Activated CD4-positive, alpha-beta T cell treated with anti-CD3 and anti-CD28 coated beads, Interleukin-2, amount 10 ng/mL, durations not matched to agents 7 days and 5 days (primary cell): ENCODE measurements around the gene TMSB4X. TPM values are rescaled to one million over a fixed set of nuclear protein-coding genes. Genes with fewer than 3 reads are reported as not detected.
A peak's percentile ranks its signal among the peaks of the same experiment; 100 is the strongest.
"Not testable (repeated sequence)": the region's sequence is repeated elsewhere in the genome, so short reads cannot be mapped to it uniquely, and the experiment has no call there.

Experiments used
- CTCF ChIA-PET: fragments of 350-600 bp; sonication (Branson Sonifier 250); formaldehyde crosslinking; loops from one replicate; lab custom pipeline; 2021; ENCODE audit warnings: antibody characterized with exemption; lab: Charles Lee
- POLR2A ChIA-PET: fragments of 350-600 bp; sonication (Branson Sonifier 250); formaldehyde crosslinking; loops from one replicate; lab custom pipeline; 2021; ENCODE audit warnings: antibody characterized with exemption; lab: Charles Lee
- DNase-seq: peaks from one replicate; pipeline ENCODE4 v3.0.0-alpha.2; 2020
- H3K27ac Mint-ChIP-seq: one replicate; pipeline ENCODE4 v1.8.0; 2021; ENCODE audit warnings: mild to moderate bottlenecking, moderate library complexity, mixed read lengths
- H3K27me3 Mint-ChIP-seq: one replicate; pipeline ENCODE4 v1.8.0; 2021; ENCODE audit warnings: mixed read lengths
- H3K36me3 Mint-ChIP-seq: one replicate; pipeline ENCODE4 v1.8.0; 2021; ENCODE audit warnings: low read depth, mixed read lengths
- H3K4me1 Mint-ChIP-seq: one replicate; pipeline ENCODE4 v1.8.0; 2021; ENCODE audit warnings: mixed read lengths
- H3K4me3 Mint-ChIP-seq: one replicate; pipeline ENCODE4 v1.8.0; 2021; ENCODE audit warnings: mild to moderate bottlenecking, moderate library complexity, mixed read lengths
- H3K9me3 Mint-ChIP-seq: one replicate; pipeline ENCODE4 v1.8.0; 2021; ENCODE audit warnings: mixed read lengths
- total RNA-seq, 2 experiments: library from RNA; stranded (reverse); gene quantifications; one replicate each; pipeline ENCODE4 v1.2.3, GENCODE V29; 2021

The TMSB4X gene
- total RNA-seq, 2 experiments from 2014 or later: 9,113 to 9,418 TPM

DNA sequence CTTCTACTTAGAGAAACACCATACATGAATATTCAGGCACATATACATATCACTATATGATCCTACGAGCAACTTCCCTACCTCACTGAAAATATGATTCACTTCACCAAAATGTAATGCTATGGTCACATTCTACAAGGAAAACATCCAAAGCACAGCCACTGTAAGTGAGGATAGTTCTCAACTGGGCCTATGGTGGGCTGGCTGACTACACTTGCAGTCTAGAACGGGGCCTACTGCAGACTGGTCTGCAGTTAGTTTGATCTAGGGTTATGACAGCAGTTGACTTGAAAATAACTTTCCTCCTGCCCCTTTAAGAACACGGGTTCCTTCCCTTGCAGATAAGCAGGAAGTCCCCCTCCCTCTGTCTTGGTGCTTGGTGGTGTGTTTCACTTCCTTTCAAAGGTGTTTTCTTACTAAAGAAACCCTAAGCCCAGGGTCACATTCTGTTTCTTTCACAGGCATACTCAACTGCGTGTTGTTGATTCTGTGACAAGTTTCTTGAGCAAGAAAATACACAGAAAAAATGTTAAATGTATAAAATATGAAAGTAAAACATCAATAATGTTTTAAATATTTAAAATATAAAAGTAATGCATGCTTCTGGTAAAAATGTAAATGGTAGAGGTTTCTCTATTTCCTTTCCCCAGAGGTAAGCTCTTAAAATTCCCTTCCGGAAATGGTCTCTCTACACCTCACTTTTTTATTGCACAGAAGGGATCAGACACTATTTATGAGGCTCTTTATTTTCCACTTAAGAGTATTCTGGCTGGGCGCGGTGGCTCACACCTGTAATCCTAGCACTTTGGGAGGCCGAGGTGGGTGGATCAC is 18.0 kb upstream of the TMSB4X start:
- H3K27me3 Mint-ChIP-seq: no peaks in the 10 kb centered on the region
- peaks cover 2% of the 10 kb centered on the region for H3K36me3 Mint-ChIP-seq
- H3K4me1 Mint-ChIP-seq: peaks cover 77% of the 10 kb centered on the region
- H3K9me3 Mint-ChIP-seq: no peaks in the 10 kb centered on the region
- peak overlapping the region; percentile 74 for H3K4me3 Mint-ChIP-seq
- CTCF ChIA-PET: interaction anchor here (0.9 to 3.4 kb wide), 10 partner anchors 10 to 537 kb away, joined by 3 to 25 read pairs (median 4); partner anchors contain the start of gene TMSB4X
- POLR2A ChIA-PET: interaction anchor here (0.6 to 1.6 kb wide), 6 partner anchors 11 to 22 kb away, joined by 3 to 7 read pairs (median 4); partner anchors contain the start of gene TMSB4X
- peak overlapping the region; percentile 96 for H3K27ac Mint-ChIP-seq
- peak; percentile 79 for DNase-seq

DNA sequence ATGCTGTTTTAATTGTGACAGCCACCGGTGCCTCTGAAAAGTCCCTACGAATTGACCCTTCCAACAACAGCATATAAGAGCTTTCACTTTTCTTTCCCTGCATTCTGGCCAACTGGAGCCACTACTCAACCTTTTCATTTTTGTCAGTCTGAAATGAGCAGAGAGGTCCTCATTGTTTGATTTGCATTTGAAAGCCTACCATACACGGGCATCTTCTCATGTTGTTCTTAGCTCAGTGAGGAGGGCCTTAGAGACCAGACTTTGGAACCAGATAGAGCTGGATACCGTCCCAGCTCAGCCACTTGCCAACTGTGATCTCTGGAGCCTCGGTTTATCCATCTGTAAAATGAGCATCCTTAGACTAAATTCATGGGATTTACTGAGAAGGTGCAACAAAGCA is 16.9 kb upstream of the TMSB4X start:
- Mint-ChIP-seq H3K27me3 (no peaks in the 10 kb centered on the region), H3K36me3 (peaks cover 5% of the 10 kb centered on the region), H3K27ac (peak overlapping the region; percentile 96), H3K4me3 (peak overlapping the region; percentile 67), H3K4me1 (peaks cover 74% of the 10 kb centered on the region), H3K9me3 (no peaks in the 10 kb centered on the region)
- ChIA-PET POLR2A (interaction anchor here (0.6 to 1.6 kb wide), 3 partner anchors 10 to 45 kb away, joined by 3 to 7 read pairs (median 5); partner anchors contain the start of gene TMSB4X), CTCF (interaction anchor here (0.6 to 3.4 kb wide), 3 partner anchors 11 to 162 kb away, joined by 3 to 13 read pairs (median 4); partner anchors contain the start of gene TMSB4X)
- no peak for DNase-seq

DNA sequence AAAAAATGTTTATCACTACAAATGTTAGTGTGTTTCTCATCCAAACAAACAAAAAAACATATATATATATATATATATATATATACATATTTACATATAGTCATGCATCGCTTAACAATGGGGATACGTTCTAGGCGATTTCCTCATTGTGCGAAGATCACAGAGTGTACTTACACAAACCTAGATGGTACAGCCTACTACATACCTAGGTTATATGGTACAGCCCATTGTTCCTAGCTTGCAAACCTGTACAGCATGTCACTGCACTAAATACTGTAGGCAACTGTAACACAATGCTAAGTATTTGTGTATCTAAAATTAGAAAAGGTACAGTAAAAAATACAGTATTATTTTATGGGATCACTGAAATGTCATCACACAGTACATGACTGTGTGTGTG is 16.4 kb upstream of the TMSB4X start:
- Mint-ChIP-seq H3K9me3 (no peaks in the 10 kb centered on the region), H3K4me3 (no peak overlapping the region), H3K36me3 (peaks cover 5% of the 10 kb centered on the region), H3K4me1 (peaks cover 69% of the 10 kb centered on the region), H3K27me3 (no peaks in the 10 kb centered on the region), H3K27ac (peak overlapping the region; percentile 96)
- DNase-seq: no peak
- CTCF ChIA-PET: interaction anchor here (0.6 to 1.4 kb wide), 2 partner anchors 14 to 163 kb away, joined by 3 to 4 read pairs; no protein-coding TSS in a partner anchor
- POLR2A ChIA-PET: interaction anchor here (1.5 to 1.6 kb wide), 2 partner anchors 10 to 17 kb away, joined by 5 to 7 read pairs; partner anchors contain the start of gene TMSB4X

DNA sequence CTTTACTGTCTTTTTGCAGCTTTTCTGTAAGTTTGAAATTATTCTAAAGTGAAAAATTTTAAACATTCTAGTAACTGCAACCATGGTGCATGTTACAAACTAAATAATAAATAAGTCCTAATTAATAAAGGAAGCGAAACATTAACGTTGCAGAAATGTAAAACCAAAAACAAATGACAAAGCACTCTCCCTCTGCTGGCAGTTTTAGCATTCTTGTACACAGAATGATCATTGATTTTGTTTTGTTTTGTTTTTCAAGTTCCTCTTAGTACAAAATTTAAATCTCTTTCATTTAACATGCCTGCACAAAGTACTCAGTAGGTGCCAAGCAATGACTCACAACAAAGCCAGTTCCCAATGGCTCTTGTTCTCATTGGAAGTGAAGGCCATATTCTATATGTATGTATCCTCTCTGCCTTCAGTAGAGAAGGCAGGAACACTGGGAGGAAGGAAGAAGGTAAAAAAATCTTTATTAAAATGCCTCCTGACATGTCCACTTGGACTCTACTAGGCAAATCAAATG is 13.7 kb upstream of the TMSB4X start:
- Mint-ChIP-seq H3K27me3 (no peaks in the 10 kb centered on the region), H3K27ac (peak overlapping the region; percentile 65), H3K4me3 (no peak overlapping the region), H3K36me3 (peaks cover 3% of the 10 kb centered on the region), H3K9me3 (no peaks in the 10 kb centered on the region), H3K4me1 (peaks cover 58% of the 10 kb centered on the region)
- ChIA-PET POLR2A (no interaction called here), CTCF (interaction anchor here (1.4 to 2.2 kb wide), 3 partner anchors 10 to 17 kb away, joined by 3 to 5 read pairs (median 5); no protein-coding TSS in a partner anchor)
- no peak for DNase-seq

DNA sequence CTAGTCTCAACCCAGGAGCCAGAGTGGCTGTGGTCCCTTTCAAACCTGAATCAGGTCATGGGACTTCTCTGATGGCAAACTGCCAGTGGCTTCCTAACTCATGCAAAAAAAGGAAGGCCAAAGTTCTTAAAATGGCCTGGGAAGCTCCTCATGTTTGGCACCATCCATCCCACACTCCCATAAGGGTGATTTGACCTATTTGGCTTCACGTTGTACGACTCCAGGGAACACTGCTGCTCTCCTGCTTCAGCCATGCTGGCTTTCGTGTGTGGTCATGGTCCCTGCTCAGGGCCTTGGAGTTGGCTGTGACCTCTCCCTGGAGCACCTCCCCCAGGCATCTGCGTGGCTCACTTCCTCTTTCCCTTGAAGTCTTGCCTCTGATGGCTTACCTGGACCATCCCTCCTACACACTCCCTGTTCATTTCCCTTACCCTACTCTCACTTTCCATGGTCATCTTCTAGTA is 12.8 kb upstream of the TMSB4X start:
- CTCF ChIA-PET: no interaction called here
- H3K4me3 Mint-ChIP-seq: no peak overlapping the region
- peaks cover 61% of the 10 kb centered on the region for H3K4me1 Mint-ChIP-seq
- H3K36me3 Mint-ChIP-seq: peaks cover 3% of the 10 kb centered on the region
- peaks cover 4% of the 10 kb centered on the region for H3K9me3 Mint-ChIP-seq
- peak overlapping the region; percentile 72 for H3K27ac Mint-ChIP-seq
- no peaks in the 10 kb centered on the region for H3K27me3 Mint-ChIP-seq
- no peak for DNase-seq
- POLR2A ChIA-PET: no interaction called here

DNA sequence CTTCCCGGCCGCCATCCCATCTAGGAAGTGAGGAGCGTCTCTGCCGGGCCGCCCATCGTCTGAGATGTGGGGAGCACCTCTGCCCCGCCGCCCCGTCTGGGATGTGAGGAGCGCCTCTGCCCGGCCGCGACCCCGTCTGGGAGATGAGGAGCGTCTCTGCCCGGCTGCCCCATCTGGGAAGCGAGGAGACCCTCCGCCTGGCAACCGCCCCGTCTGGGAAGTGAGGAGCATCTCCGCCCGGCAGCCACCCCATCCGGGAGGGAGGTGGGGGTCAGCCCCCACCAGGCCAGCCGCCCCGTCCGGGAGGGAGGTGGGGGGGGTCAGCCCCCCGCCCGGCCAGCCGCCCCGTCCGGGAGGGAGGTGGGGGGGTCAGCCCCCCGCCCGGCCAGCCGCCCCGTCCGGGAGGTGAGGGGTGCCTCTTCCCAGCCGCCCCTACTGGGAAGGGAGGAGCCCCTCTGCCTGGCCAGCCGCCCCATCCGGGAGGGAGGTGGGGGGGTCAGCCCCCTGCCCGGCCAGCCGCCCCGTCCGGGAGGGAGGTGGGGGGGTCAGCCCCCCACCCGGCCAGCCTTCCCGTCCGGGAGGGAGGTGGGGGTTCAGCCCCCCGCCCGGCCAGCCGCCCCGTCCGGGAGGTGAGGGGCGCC is 11.6 kb upstream of the TMSB4X start:
- CTCF ChIA-PET, H3K36me3 Mint-ChIP-seq, H3K4me3 Mint-ChIP-seq, H3K9me3 Mint-ChIP-seq, H3K27me3 Mint-ChIP-seq, H3K27ac Mint-ChIP-seq, DNase-seq, POLR2A ChIA-PET: not testable (repeated sequence)
- peaks cover 65% of the 10 kb centered on the region for H3K4me1 Mint-ChIP-seq

DNA sequence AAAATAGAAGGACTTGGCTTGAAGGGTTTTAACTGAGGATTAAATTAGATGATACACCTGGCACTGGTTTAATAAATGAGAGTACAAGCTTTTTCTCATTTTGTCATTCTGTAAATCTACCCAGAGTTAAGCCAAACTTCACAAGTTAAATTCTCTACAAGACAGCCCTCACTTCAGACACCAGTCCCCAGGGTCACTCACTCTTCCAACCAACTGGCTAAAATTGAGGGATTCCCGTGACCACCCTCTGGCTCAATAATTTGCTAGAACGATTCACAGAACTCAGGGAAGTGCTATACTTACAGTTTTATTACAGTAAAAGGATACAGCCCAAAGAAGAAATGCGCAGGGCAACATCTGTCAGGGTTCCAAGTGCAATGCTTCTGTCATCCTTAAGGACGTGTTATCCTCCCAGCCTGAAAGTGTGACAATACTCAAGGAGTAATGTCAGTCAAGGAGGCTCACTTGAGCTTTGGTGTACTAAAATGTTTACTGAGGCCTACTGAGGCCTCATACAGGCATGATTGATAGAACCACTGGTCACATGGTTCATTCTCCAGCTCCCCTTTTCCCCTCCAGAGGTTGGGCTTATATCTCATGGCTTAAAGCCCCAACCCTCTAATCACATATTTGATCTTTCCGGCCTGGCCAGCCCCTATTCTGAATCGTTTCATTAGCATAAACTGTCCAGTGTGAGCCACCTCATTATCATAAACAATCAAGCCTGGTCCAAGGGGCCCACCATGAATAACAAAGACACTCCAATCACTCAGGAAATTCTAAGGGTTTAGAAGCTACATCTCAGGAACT is 9.6 kb upstream of the TMSB4X start:
- Mint-ChIP-seq H3K36me3 (peaks cover 7% of the 10 kb centered on the region), H3K4me3 (no peak overlapping the region)
- DNase-seq: no peak

DNA sequence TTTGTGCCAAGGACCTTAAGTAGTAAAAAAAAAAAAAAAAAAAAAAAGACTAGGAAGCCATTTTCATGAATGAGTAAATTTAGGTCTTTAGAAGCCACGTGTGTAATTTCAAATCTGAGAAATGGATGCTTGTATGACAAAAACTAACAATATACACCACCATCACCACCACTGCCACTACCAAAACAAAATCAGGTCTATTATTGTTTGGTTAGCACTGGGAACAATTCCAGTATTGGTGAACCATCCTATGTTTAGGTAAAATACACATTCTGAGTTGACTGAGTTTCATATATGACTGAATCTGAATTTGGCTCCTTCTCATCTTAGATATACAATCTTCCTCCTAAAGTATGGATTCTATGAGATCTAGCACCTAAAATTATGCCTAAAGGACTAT is 8.8 kb upstream of the TMSB4X start:
- H3K9me3 Mint-ChIP-seq: peaks cover 4% of the 10 kb centered on the region

More for the DNA sequence above, 9.6 kb upstream of the TMSB4X start:
- Mint-ChIP-seq H3K4me1 (peaks cover 67% of the 10 kb centered on the region), H3K27ac (no peak overlapping the region), H3K27me3 (no peaks in the 10 kb centered on the region), H3K9me3 (peaks cover 4% of the 10 kb centered on the region)
- ChIA-PET POLR2A (interaction anchor here (0.6 kb wide), 1 partner anchor 10 kb away, joined by 5 read pairs; the partner anchor contains the start of gene TMSB4X), CTCF (interaction anchor here (1.1 to 4.0 kb wide), 3 partner anchors 13 to 19 kb away, joined by 3 to 20 read pairs (median 3); no protein-coding TSS in a partner anchor)

DNA sequence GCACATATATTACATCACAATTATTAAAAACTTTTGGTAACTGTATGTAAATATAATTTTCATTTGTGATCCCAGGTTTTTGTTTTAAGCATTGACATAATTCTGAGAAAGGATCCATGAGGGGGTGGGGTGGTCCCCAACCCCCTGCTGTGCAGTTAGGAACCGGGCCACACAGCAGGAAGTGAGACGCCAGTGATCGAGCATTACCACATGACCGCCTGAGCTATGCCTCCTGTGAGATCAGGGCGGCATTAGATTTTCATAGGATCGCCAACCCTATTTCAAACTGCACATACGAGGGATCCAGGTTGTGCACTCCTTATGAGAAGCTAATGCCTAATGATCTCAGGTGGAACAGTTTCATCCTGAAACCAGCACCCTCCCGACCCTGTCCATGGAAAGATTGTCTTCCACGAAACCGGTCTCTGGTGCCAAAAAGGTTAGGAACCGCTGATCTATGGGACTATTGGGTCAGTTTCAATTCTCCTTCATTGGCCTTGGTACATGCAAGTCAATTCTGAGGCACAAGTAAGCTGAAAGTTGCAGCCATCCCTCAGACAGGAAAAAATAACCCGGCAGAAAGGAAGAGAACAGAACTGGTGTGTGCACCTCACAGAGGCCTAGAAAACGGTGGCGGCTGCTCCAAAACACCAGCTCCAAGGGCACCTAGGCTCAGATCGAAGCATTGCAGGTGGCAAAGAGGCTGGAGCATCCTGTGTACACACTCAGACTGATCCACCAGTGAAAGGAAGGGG is 7.0 kb upstream of the TMSB4X start:
- peaks cover 8% of the 10 kb centered on the region for H3K36me3 Mint-ChIP-seq
- no peaks in the 10 kb centered on the region for H3K27me3 Mint-ChIP-seq
- H3K9me3 Mint-ChIP-seq: peaks cover 4% of the 10 kb centered on the region
- ChIA-PET POLR2A (interaction anchor here (0.6 to 1.5 kb wide), 4 partner anchors 9 to 84 kb away, joined by 3 to 5 read pairs (median 4); no protein-coding TSS in a partner anchor), CTCF (interaction anchor here (0.6 to 4.4 kb wide), 6 partner anchors 9 to 325 kb away, joined by 3 to 24 read pairs (median 6); no protein-coding TSS in a partner anchor)
- DNase-seq: no peak
- peak overlapping the region; percentile 92 for H3K27ac Mint-ChIP-seq
- peaks cover 57% of the 10 kb centered on the region for H3K4me1 Mint-ChIP-seq
- peak overlapping the region; percentile 64 for H3K4me3 Mint-ChIP-seq

More for the DNA sequence above, 8.8 kb upstream of the TMSB4X start:
- peaks cover 7% of the 10 kb centered on the region for H3K36me3 Mint-ChIP-seq
- CTCF ChIA-PET: interaction anchor here (4.0 kb wide), 1 partner anchor 19 kb away, joined by 20 read pairs; no protein-coding TSS in a partner anchor
- POLR2A ChIA-PET: interaction anchor here (0.6 kb wide), 1 partner anchor 9 kb away, joined by 5 read pairs; the partner anchor contains the start of gene TMSB4X
- H3K27ac Mint-ChIP-seq: peak overlapping the region; percentile 92
- no peak overlapping the region for H3K4me3 Mint-ChIP-seq
- no peak for DNase-seq
- no peaks in the 10 kb centered on the region for H3K27me3 Mint-ChIP-seq
- peaks cover 64% of the 10 kb centered on the region for H3K4me1 Mint-ChIP-seq

DNA sequence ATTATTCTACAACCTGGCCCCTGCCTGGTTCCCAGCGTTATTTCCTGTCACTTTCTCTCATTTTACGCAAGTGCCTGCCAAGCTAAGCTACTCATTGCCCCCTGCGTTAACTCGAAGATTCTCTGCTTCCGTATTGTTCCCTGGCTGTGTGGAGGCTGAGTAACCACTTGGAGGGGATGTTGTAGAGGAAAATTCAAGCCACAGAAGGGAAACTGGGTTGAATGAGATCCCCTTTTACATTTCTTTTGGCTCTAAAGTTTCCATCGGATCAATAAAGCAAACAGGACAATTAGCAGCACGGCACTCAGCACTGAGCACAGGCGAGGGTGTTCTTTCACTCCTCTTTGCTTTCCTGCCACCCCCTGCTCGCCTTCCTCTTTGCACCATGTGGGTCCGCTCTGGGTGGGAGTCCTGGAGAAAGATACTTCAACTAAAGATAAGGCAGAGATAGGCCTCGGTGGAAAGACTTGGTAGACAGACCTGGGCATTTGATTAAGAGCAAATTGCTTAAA is 4.2 kb upstream of the TMSB4X start:
- Mint-ChIP-seq H3K4me1 (peaks cover 49% of the 10 kb centered on the region), H3K36me3 (peaks cover 21% of the 10 kb centered on the region), H3K27ac (peak overlapping the region; percentile 96), H3K4me3 (peak overlapping the region; percentile 85), H3K9me3 (peaks cover 4% of the 10 kb centered on the region), H3K27me3 (no peaks in the 10 kb centered on the region)
- DNase-seq: peak; percentile 55
- ChIA-PET CTCF (interaction anchor here (0.7 to 5.4 kb wide), 7 partner anchors 8 to 31 kb away, joined by 3 to 24 read pairs (median 4); no protein-coding TSS in a partner anchor), POLR2A (no interaction called here)
